ENCODE measurements around the gene NOX4. TPM values are rescaled to one million over a fixed set of nuclear protein-coding genes. Genes with fewer than 3 reads are reported as not detected.

The NOX4 gene
- total RNA-seq, 1 experiment from 2014 or later, result 3.0 TPM

GRCh38 chr11:89521294-89521693, 30.1 kb upstream of the NOX4 start:
- no peaks in the 10 kb centered on the region for H3K4me1 Mint-ChIP-seq
- H4K5ac ChIP-seq (ENCODE audit: insufficient read length, low read depth, low read length), result no peak overlapping the region
- H3K79me2 ChIP-seq (ENCODE audit: insufficient read depth, low read length), result no peaks in the 10 kb centered on the region
- H2BK15ac ChIP-seq (ENCODE audit: low read depth, low read length), result no peak overlapping the region
- H3K56ac ChIP-seq (ENCODE audit: insufficient read length, low read depth, low read length), result no peak overlapping the region
- H2BK12ac ChIP-seq (ENCODE audit: insufficient read length, low read depth, low read length), result no peak overlapping the region
- no peaks in the 10 kb centered on the region for H3K9me3 ChIP-seq (ENCODE audit: control insufficient read depth, low read depth, low read length)
- H3K4me2 ChIP-seq (ENCODE audit: insufficient read depth, insufficient read length, low read length), result no peak overlapping the region
- H3K27me3 ChIP-seq (ENCODE audit: insufficient read depth, low read length), result no peaks in the 10 kb centered on the region
- H2BK20ac ChIP-seq (ENCODE audit: low read depth, low read length, poor library complexity, severe bottlenecking), result no peak overlapping the region
- H3K14ac ChIP-seq (ENCODE audit: insufficient read depth, low read length), result no peak overlapping the region
- H2AFZ ChIP-seq (ENCODE audit: low read length), result no peak overlapping the region
- no peaks in the 10 kb centered on the region for H3K79me1 ChIP-seq (ENCODE audit: insufficient read depth, low read depth, low read length, poor library complexity, severe bottlenecking)
- no peak overlapping the region for H4K91ac ChIP-seq (ENCODE audit: insufficient read length, low read depth, low read length)
- H3K4me3 Mint-ChIP-seq, result no peak overlapping the region
- no peak overlapping the region for H3K23ac ChIP-seq (ENCODE audit: insufficient read length, low read depth, low read length)
- no peaks in the 10 kb centered on the region for H3K9me3 Mint-ChIP-seq
- H3K36me3 Mint-ChIP-seq (ENCODE audit: insufficient read depth in 1 of 3, low read depth in 3 of 3), result no peaks in the 10 kb centered on the region
- H2BK5ac ChIP-seq (ENCODE audit: insufficient read length, low read length), result no peak overlapping the region
- TF ChIP-seq CTCF (conservative IDR thresholded peaks at IDR 0.05), result no peak
- DNase-seq, result no peak
- H3K27ac Mint-ChIP-seq, result no peak overlapping the region
- H4K20me1 ChIP-seq (ENCODE audit: control insufficient read depth, insufficient read depth, insufficient read length), result no peaks in the 10 kb centered on the region
- H3K18ac ChIP-seq (ENCODE audit: insufficient read length, low read depth, low read length), result no peak overlapping the region
- H3K23me2 ChIP-seq (ENCODE audit: insufficient read length, low read depth, low read length, poor library complexity, severe bottlenecking), result no peaks in the 10 kb centered on the region
- H3T11ph ChIP-seq (ENCODE audit: low read length), result no peak overlapping the region
- no peaks in the 10 kb centered on the region for H3K4me1 ChIP-seq (ENCODE audit: insufficient read depth, low read length)
- H3K27ac ChIP-seq (ENCODE audit: insufficient read length, low read depth, low read length), result no peak overlapping the region
- H2BK120ac ChIP-seq (ENCODE audit: low read depth, low read length, poor library complexity, severe bottlenecking), result no peak overlapping the region
- no peak overlapping the region for H3K4ac ChIP-seq (ENCODE audit: low read depth, low read length)
- H2AK5ac ChIP-seq (ENCODE audit: insufficient read length, low read length), result no peak overlapping the region
- no peak overlapping the region for H4K8ac ChIP-seq (replicated peaks; ENCODE audit: insufficient read length, low read depth, low read length)
- no CpG with 5 or more reads among the region's 2 CpGs for WGBS (ENCODE audit: extremely low coverage, insufficient read length, low lambda C conversion rate)
- H3K9ac ChIP-seq (ENCODE audit: extremely low read depth, insufficient read length, low read length), result no peak overlapping the region
- peaks cover 3% of the 10 kb centered on the region; the same call in 1 of the 2 replicates for H3K27me3 Mint-ChIP-seq (ENCODE audit: low read depth)
